ENCODE data around the gene KLHDC8A.
A peak's percentile ranks its signal among the peaks of the same experiment; 100 is the strongest.

Gene KLHDC8A

GRCh38 chr1:205321959-205322283, 34.8 kb downstream of the KLHDC8A start:
- peak overlapping the region; percentile 89 for H3K27ac ChIP-seq
- TF ChIP-seq CTCF (conservative IDR thresholded peaks at IDR 0.05), result no peak

- peak within 1 kb of the TSS; percentile 89 for H3K27ac ChIP-seq
- peak; percentile 50 for TF ChIP-seq CTCF (conservative IDR thresholded peaks at IDR 0.05)
These were observed 35.4 kb downstream of the KLHDC8A start, which contains the start of gene NUAK2 for GRCh38 chr1:205321162-205321958. NUAK2 (minus strand) TSS chr1:205321745; CDS start chr1:205321628, 117 bp downstream.

GRCh38 chr1:205319081-205320018, 37.4 kb downstream of the KLHDC8A start:
- TF ChIP-seq CTCF (conservative IDR thresholded peaks at IDR 0.05), result no peak
- peak overlapping the region; percentile 89 for H3K27ac ChIP-seq

GRCh38 chr1:205318231-205318991, 38.3 kb downstream of the KLHDC8A start:
- no peak for TF ChIP-seq CTCF (conservative IDR thresholded peaks at IDR 0.05)
- H3K27ac ChIP-seq, result peak overlapping the region; percentile 89

GRCh38 chr1:205317311-205317917, 39.3 kb downstream of the KLHDC8A start:
- TF ChIP-seq CTCF (conservative IDR thresholded peaks at IDR 0.05), result peak; percentile 29
- H3K27ac ChIP-seq, result peak overlapping the region; percentile 89

- TF ChIP-seq CTCF (conservative IDR thresholded peaks at IDR 0.05), result no peak
- peak overlapping the region; percentile 89 for H3K27ac ChIP-seq
These were observed 40.6 kb downstream of the KLHDC8A start for GRCh38 chr1:205316161-205316566.

All from VCaP (cell line).